Neural cell (in vitro differentiated cells): ENCODE measurements around the gene CPNE2. TPM values are rescaled to one million over a fixed set of nuclear protein-coding genes. Genes with fewer than 3 reads are reported as not detected.

Experiments used
- H2AFZ ChIP-seq: fragments of 200-600, 300-800 bp; sonication (generic), shearing (Covaris generic); 2 replicates; pipeline ENCODE4 v1.6.0; 2014; ENCODE audit warnings: low read depth, mild to moderate bottlenecking, antibody characterized with exemption, low read length, moderate library complexity
- H3F3A ChIP-seq: fragments of 200-600 bp; shearing (Covaris generic); 2 replicates; pipeline ENCODE4 v1.6.1; 2016; ENCODE audit warnings: mild to moderate bottlenecking, moderate library complexity, mixed read lengths, antibody characterized with exemption, low read length; ENCODE audit not compliant: insufficient read depth, poor library complexity, severe bottlenecking
- H3K27ac ChIP-seq: fragments of 200-600, 300-800 bp; sonication (generic), shearing (Covaris generic); 2 replicates; pipeline ENCODE4 v1.5.1; 2014; ENCODE audit warnings: mild to moderate bottlenecking, low read length, moderate library complexity
- H3K27me3 ChIP-seq: fragments of 300-800, 200-600 bp; sonication (generic), shearing (Covaris generic); 2 replicates; pipeline ENCODE4 v1.6.0; 2014; ENCODE audit warnings: mild to moderate bottlenecking, low read depth, low read length, moderate library complexity; ENCODE audit not compliant: insufficient read depth
- H3K36me3 ChIP-seq: fragments of 300-800, 200-600 bp; sonication (generic), shearing (Covaris generic); 2 replicates; pipeline ENCODE4 v1.5.1; 2014; ENCODE audit warnings: mild to moderate bottlenecking, antibody characterized with exemption, low read length, moderate library complexity; ENCODE audit not compliant: insufficient read depth
- H3K4me2 ChIP-seq: fragments of 300-800, 200-600 bp; sonication (generic), shearing (Covaris generic); 2 replicates; pipeline ENCODE4 v1.6.0; 2014; ENCODE audit warnings: mild to moderate bottlenecking, low read length
- H3K4me3 ChIP-seq: fragments of 300-800, 200-600 bp; sonication (generic), shearing (Covaris generic); 2 replicates; pipeline ENCODE4 v1.5.1; 2014; ENCODE audit warnings: mild to moderate bottlenecking, low read length, moderate library complexity
- H3K79me2 ChIP-seq: fragments of 200-600 bp; shearing (Covaris generic); replicated peaks from 2 replicates; pipeline ENCODE4 v1.6.0; 2014; ENCODE audit warnings: mild to moderate bottlenecking, low read length, moderate library complexity; ENCODE audit not compliant: insufficient read depth
- H3K9ac ChIP-seq: fragments of 300-800, 200-600 bp; sonication (generic), shearing (Covaris generic); 2 replicates; pipeline ENCODE4 v1.6.1; 2016; ENCODE audit warnings: mild to moderate bottlenecking, low read length, mixed read lengths
- H3K9me2 ChIP-seq: fragments of 200-600 bp; shearing (Covaris generic); 2 replicates; pipeline ENCODE4 v1.6.1; 2016; ENCODE audit warnings: mild to moderate bottlenecking, low read length, mixed read lengths; ENCODE audit not compliant: insufficient read depth
- H3K9me3 ChIP-seq: fragments of 200-600, 300-800 bp; sonication (generic), shearing (Covaris generic); 2 replicates; pipeline ENCODE4 v1.6.1; 2016; ENCODE audit warnings: mild to moderate bottlenecking, mixed run types, low read length, moderate library complexity, mixed read lengths
- H4K20me1 ChIP-seq: fragments of 200-600 bp; shearing (Covaris generic); 2 replicates; pipeline ENCODE4 v1.6.1; 2016; ENCODE audit warnings: mild to moderate bottlenecking, mixed run types; ENCODE audit not compliant: insufficient read depth
- CTCF ChIP-seq: fragments of 450-650 bp; IDR thresholded peaks from 2 replicates; pipeline ENCODE4 v1.5.1; 2014; ENCODE audit warnings: antibody characterized with exemption, mild to moderate bottlenecking, moderate library complexity; ENCODE audit not compliant: poor library complexity, severe bottlenecking
- EP300 ChIP-seq: fragments of 450-650 bp; conservative IDR thresholded peaks from 2 replicates; pipeline ENCODE4 v1.6.1; 2014; ENCODE audit warnings: antibody characterized with exemption, mild to moderate bottlenecking, moderate library complexity; ENCODE audit not compliant: poor library complexity, severe bottlenecking
- EZH2 ChIP-seq: fragments of 200-600, 300-800 bp; shearing (Covaris generic), sonication (generic); IDR thresholded peaks from 2 replicates; pipeline ENCODE4 v1.6.1; 2014; ENCODE audit warnings: antibody characterized with exemption, low read length, borderline replicate concordance, mild to moderate bottlenecking; ENCODE audit not compliant: insufficient read depth, poor library complexity, severe bottlenecking
- MXI1 ChIP-seq: fragments of 450-650 bp; conservative IDR thresholded peaks from 2 replicates; pipeline ENCODE4 v1.6.1; 2014; ENCODE audit warnings: antibody characterized with exemption, mild to moderate bottlenecking; ENCODE audit not compliant: poor library complexity, severe bottlenecking
- POLR2AphosphoS5 ChIP-seq: IDR thresholded peaks from 2 replicates; pipeline ENCODE4 v1.6.1; 2012
- RAD21 ChIP-seq: fragments of 450-650 bp; conservative IDR thresholded peaks from 2 replicates; pipeline ENCODE4 v1.6.1; 2014; ENCODE audit warnings: antibody characterized with exemption, mild to moderate bottlenecking, moderate library complexity
- REST ChIP-seq: IDR thresholded peaks from 2 replicates; pipeline ENCODE4 v1.6.1; 2012; ENCODE audit warnings: borderline replicate concordance
- SMC3 ChIP-seq: fragments of 450-650 bp; conservative IDR thresholded peaks from 2 replicates; pipeline ENCODE4 v1.6.1; 2014; ENCODE audit warnings: antibody characterized with exemption, mild to moderate bottlenecking, moderate library complexity; ENCODE audit not compliant: poor library complexity
- TAF1 ChIP-seq: IDR thresholded peaks from 2 replicates; pipeline ENCODE4 v1.6.1; 2012; ENCODE audit warnings: low read depth
- polyA plus RNA-seq: library from polyadenylated mRNA; depleted of rRNA; stranded (reverse); fragments of >200 nt; gene quantifications from 2 replicates; pipeline ENCODE4 v1.2.3, GENCODE V29; 2014

The CPNE2 gene
- polyA plus RNA-seq, 1 donor from 2014 or later: 18.6 TPM

GRCh38 chr16:57149391-57149790 is 57.0 kb downstream of the CPNE2 start:
- Histone ChIP-seq H3K9me3 (no peaks in the 10 kb centered on the region), H3K9me2 (no peaks in the 10 kb centered on the region), H3K4me3 (no peak overlapping the region), H3K36me3 (no peaks in the 10 kb centered on the region), H4K20me1 (no peaks in the 10 kb centered on the region), H3F3A (no peaks in the 10 kb centered on the region), H3K79me2 (no peaks in the 10 kb centered on the region), H3K9ac (no peak overlapping the region), H3K4me2 (no peak overlapping the region), H3K27me3 (no peaks in the 10 kb centered on the region), H3K27ac (no peak overlapping the region), H2AFZ (no peak overlapping the region)
- TF ChIP-seq POLR2AphosphoS5: no peak
- no peak for TF ChIP-seq EP300

GRCh38 chr16:57150682-57151330 is 58.4 kb downstream of the CPNE2 start:
- no peaks in the 10 kb centered on the region for H3K9me3 ChIP-seq
- H3K4me3 ChIP-seq: no peak overlapping the region
- no peak overlapping the region for H3K27ac ChIP-seq
- no peaks in the 10 kb centered on the region for H3K79me2 ChIP-seq
- no peaks in the 10 kb centered on the region for H3F3A ChIP-seq
- H3K9me2 ChIP-seq: no peaks in the 10 kb centered on the region
- no peak overlapping the region for H3K4me2 ChIP-seq
- H2AFZ ChIP-seq: no peak overlapping the region
- H3K9ac ChIP-seq: no peak overlapping the region
- TF ChIP-seq EZH2: no peak
- TF ChIP-seq RAD21: no peak
- TF ChIP-seq CTCF: no peak
- TF ChIP-seq TAF1: no peak
- no peak for TF ChIP-seq EP300
- no peak for TF ChIP-seq SMC3
- TF ChIP-seq POLR2AphosphoS5: no peak
- TF ChIP-seq MXI1: no peak
- TF ChIP-seq REST: no peak
- H3K27me3 ChIP-seq: no peaks in the 10 kb centered on the region
- no peaks in the 10 kb centered on the region for H3K36me3 ChIP-seq
- no peaks in the 10 kb centered on the region for H4K20me1 ChIP-seq

- no peak overlapping the region for H3K4me3 ChIP-seq
- no peak overlapping the region for H2AFZ ChIP-seq
- H3K79me2 ChIP-seq: no peaks in the 10 kb centered on the region
- H3K4me2 ChIP-seq: no peak overlapping the region
- no peaks in the 10 kb centered on the region for H4K20me1 ChIP-seq
- H3K27ac ChIP-seq: no peak overlapping the region
- no peak overlapping the region for H3K9ac ChIP-seq
- H3F3A ChIP-seq: no peaks in the 10 kb centered on the region
- no peaks in the 10 kb centered on the region for H3K27me3 ChIP-seq
- H3K9me3 ChIP-seq: no peaks in the 10 kb centered on the region
- H3K36me3 ChIP-seq: no peaks in the 10 kb centered on the region
- H3K9me2 ChIP-seq: no peaks in the 10 kb centered on the region
- TF ChIP-seq MXI1 (no peak), SMC3 (no peak), REST (no peak), TAF1 (no peak), EP300 (no peak), CTCF (no peak), POLR2AphosphoS5 (no peak), RAD21 (no peak), EZH2 (no peak)
Measured at GRCh38 chr16:57151369-57151768, 59.0 kb downstream of the CPNE2 start.
